Heart right ventricle (tissue), 16 donors: ENCODE measurements around the gene OLA1. TPM values are rescaled to one million over a fixed set of nuclear protein-coding genes. Genes with fewer than 3 reads are reported as not detected.
A peak's percentile ranks its signal among the peaks of the same experiment; 100 is the strongest.

ENCODE experiments used
- ATAC-seq, 8 donors: fragments of 200-7000 bp; cut with Tn5 transposase; one replicate each; pipeline ENCODE4 v1.9.1; 2020; ENCODE audit warnings: mild to moderate bottlenecking in 8 of 8, moderate library complexity in 8 of 8, moderate number of reproducible peaks in 1 of 8
- DNase-seq, 2 donors: peaks; one replicate each; pipeline ENCODE4 v3.0.0-alpha.2; 2020
- H3K27ac ChIP-seq, 10 donors: fragments of 200-600 bp; sonication (generic) in 2 of 10; one replicate each; pipeline versions ENCODE4 v1.5.0 to v1.8.0; 2020 to 2022; ENCODE audit warnings: mild to moderate bottlenecking in 3 of 10
- H3K27me3 ChIP-seq, 7 donors: fragments of 200-600 bp; one replicate each; pipeline ENCODE4 v1.8.0; 2021 to 2022; ENCODE audit warnings: mild to moderate bottlenecking in 2 of 7
- H3K36me3 ChIP-seq, 9 donors: fragments of 200-600 bp; sonication (generic) in 1 of 9; one replicate each; pipeline versions ENCODE4 v1.5.0 to v1.8.0; 2020 to 2022; ENCODE audit warnings: mild to moderate bottlenecking in 2 of 9
- H3K4me1 ChIP-seq, 9 donors: fragments of 200-600 bp; sonication (generic) in 1 of 9; one replicate each; pipeline versions ENCODE4 v1.5.0 to v1.8.0; 2020 to 2022; ENCODE audit warnings: mild to moderate bottlenecking in 4 of 9
- H3K4me3 ChIP-seq, 10 donors: fragments of 200-600 bp; sonication (generic) in 2 of 10; one replicate each; pipeline versions ENCODE4 v1.5.0 to v1.8.0; 2020 to 2022; ENCODE audit warnings: mild to moderate bottlenecking in 7 of 10, moderate library complexity in 2 of 10
- H3K9me3 ChIP-seq, 11 donors: fragments of 200-600 bp in 10 of 11; sonication (generic) in 2 of 11; one replicate each; pipeline versions ENCODE4 v1.5.0 to v1.8.0; 2013 to 2022; ENCODE audit warnings: mild to moderate bottlenecking in 2 of 11, control low read depth in 1 of 11, moderate library complexity in 1 of 11
- CTCF ChIP-seq, 9 donors: fragments of 200-600 bp; sonication (generic) in 2 of 9; IDR thresholded peaks; one replicate each; pipeline versions ENCODE4 v1.5.0 to v1.8.0; 2021 to 2022; ENCODE audit warnings: antibody characterized with exemption in 9 of 9, mild to moderate bottlenecking in 5 of 9, moderate library complexity in 1 of 9
- WGBS, 2 donors: extraction: QIAGEN DNeasy Blood & Tissue Kit; methylation state at CpG; one replicate each; pipeline ENCODE4 v1.1.7; 2013; ENCODE audit warnings: inconsistent platforms in 1 of 2; 5-methylcytosine and 5-hydroxymethylcytosine counted together
- intact Hi-C, 10 donors: fragments of 100-400 bp; cut with DNase I; formaldehyde crosslinking; loops; one replicate each; pipeline versions ENCODE4 v1.11.1 to v1.14.2; 2022
- polyA plus RNA-seq, 2 donors: library from polyadenylated mRNA; stranded (reverse); fragments of 200-250 nt; gene quantifications; one replicate each; pipeline ENCODE4 v1.2.3, GENCODE V29; 2013
- total RNA-seq, 10 donors: library from RNA; stranded (reverse); fragmentation: NEBNext Ultra II Directional in 3 of 10; extraction: Animal tissue kit (Norgen Biotek cat#: 25700) in 3 of 10; gene quantifications; one replicate each; pipeline versions ENCODE4 v1.2.1 to v1.2.4, GENCODE V29; 2021 to 2023
- donor health status: Arrhythmogenic right ventricular cardiomyopathy.
- donor health status: ischemic (EF 13 %, LVEDD 7.1; RV severe dilation, severe dysfunction).
- donor health status: healthy with polysubstance abuse.
- donor health status: DM: no; HTN: yes; CAD: no.
- donor health status: DM: no; HTN: no; CAD: no.
- donor health status: ischemic (EF 25% LVEDD 6.9; RV normal size, moderate dysfunction).
- donor health status: ischemic (EF 25% LVEDD 5.7; RV mildly dilated, moderate dysfunction).
- donor health status: healthy.
- donor health status: DM: yes; HTN: yes; CAD: no.
- donor health status: Ischemic cardiomyopathy.
- donor health status: ischemic (EF 35%, LVEDD 5.7; RV mildly dilated, moderate dysfunction).
- donor health status: nonischemic (EF 11% LVEDD 7.7; RV severe dilation, severe dysfunction).
- donor health status: DM: yes; HTN: yes; CAD: no.
- donor health status: PGD.
- donor health status: ischemic (EF 29% LVEDD 5.4; RV normal size, mild dysfunction).
- donor health status: nonischemic (EF 23%, LVEDD 6.1; RV moderate dilation, normal function).

Gene OLA1
- total and polyA plus RNA-seq, 12 donors = 23.7 to 85.2 (median 73.3) TPM

DNA sequence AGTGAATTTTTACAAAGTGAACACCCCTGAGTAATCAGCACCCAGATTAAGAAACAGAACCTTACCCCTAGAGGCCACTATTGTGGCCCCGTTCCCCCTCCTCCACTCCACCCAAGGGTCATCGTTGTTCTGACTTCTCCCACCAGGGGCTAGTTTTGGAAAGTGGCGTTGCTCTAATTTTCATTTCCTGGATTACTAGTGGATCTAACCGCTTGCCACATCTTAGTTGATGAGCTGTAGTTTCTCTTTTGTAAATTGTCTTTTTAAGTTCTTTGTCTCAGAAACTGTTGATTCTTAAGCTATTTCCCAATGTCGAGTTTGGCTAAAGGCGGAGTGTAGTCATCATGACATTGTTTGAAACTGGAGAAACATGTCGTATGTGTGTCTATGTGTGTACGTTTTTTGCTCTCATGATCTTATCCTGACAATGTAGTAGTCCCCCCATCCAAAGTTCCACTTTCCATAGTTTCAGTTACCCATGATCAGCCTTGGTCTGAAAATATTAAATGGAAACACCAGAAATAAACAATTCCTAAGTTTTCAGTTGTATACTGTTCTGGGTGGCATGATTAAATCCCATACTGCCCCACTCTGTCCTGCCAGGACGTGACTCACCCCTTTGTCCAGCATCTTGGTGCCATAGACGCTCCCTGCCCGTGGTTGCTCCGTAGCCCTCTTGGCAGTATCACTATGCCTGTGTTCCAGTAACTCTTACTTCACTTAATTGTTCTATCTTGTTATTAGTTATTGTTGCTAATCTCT is 212.2 kb downstream of the OLA1 start:
- H3K4me3 ChIP-seq = peak overlapping the region in 5 of 10 donors; percentile 4 to 23 (median 13)
- H3K9me3 ChIP-seq = no peaks in the 10 kb centered on the region
- peak in 1 of 2 donors; percentile 34 for DNase-seq
- peak in 6 of 9 donors; percentile 12 to 48 (median 26) for TF ChIP-seq CTCF (IDR thresholded peaks at IDR 0.05)
- ATAC-seq = peak in 5 of 8 donors; percentile 14 to 75 (median 57)
- peaks cover 10 to 71% (median 41%) of the 10 kb centered on the region in 9 donors for H3K4me1 ChIP-seq
- H3K27me3 ChIP-seq = no peaks in the 10 kb centered on the region
- intact Hi-C loops = loop anchor here in 7 of 10 donors (5.0 to 10.0 kb wide), 6 partner anchors 44 to 271 kb away; partner anchors contain the start of gene SP3 (in 3 of the 7)
- peak overlapping the region in 8 of 10 donors; percentile 1 to 70 (median 36) for H3K27ac ChIP-seq
- 60 to 65% methylated on average over 12 of the region's 12 CpGs for WGBS, 2 donors
- H3K36me3 ChIP-seq = no peaks in the 10 kb centered on the region

DNA sequence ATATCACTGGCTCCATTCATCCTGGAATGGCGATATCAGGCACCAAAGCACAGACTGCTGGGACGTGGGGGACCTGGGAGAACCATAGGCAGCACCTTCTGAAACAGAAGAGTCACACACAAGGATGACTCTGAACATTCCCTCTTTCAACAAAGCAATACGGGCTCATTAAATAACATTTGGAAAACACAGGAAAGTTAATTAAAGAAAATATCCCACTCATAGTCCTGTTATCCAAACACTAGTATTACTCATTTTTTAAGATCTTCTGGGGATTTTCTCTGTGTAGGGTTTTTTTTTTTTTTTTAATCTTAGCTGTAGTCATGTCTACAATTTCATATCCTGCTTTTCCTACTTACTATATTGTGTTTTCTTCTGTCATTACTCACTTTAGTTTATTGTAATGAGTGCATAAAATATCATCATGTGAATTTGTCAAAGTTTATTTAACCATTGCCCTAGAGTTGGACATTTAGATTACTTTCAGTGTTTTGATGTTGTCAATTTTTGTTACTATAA is 213.2 kb downstream of the OLA1 start:
- no peaks in the 10 kb centered on the region for H3K9me3 ChIP-seq
- no peaks in the 10 kb centered on the region for H3K27me3 ChIP-seq
- no peak overlapping the region for H3K4me3 ChIP-seq
- intact Hi-C loops = loop anchor here in 7 of 10 donors (5.0 to 10.0 kb wide), 6 partner anchors 43 to 270 kb away; partner anchors contain the start of gene SP3 (in 3 of the 7)
- no peak for TF ChIP-seq CTCF (IDR thresholded peaks at IDR 0.05)
- H3K27ac ChIP-seq = peak overlapping the region in 1 of 10 donors; percentile 70
- no peak for ATAC-seq
- no peak for DNase-seq
- H3K36me3 ChIP-seq = no peaks in the 10 kb centered on the region
- WGBS, 2 donors = 78 to 83% methylated on average over 3 of the region's 3 CpGs
- H3K4me1 ChIP-seq = peaks cover 10 to 76% (median 37%) of the 10 kb centered on the region in 9 donors

GRCh38 chr2:174033163-174033550 is 215.2 kb downstream of the OLA1 start:
- TF ChIP-seq CTCF (IDR thresholded peaks at IDR 0.05) = no peak
- Histone ChIP-seq H3K36me3 (no peaks in the 10 kb centered on the region), H3K4me1 (peaks cover 9 to 63% (median 27%) of the 10 kb centered on the region in 9 donors), H3K27me3 (no peaks in the 10 kb centered on the region), H3K9me3 (no peaks in the 10 kb centered on the region), H3K27ac (peak overlapping the region in 1 of 10 donors; percentile 75), H3K4me3 (no peak overlapping the region)
- intact Hi-C loops = loop anchor here in 3 of 10 donors (10.0 kb wide), 3 partner anchors 68 to 268 kb away; partner anchors contain the start of gene SP3 (in 1 of the 3)
- 97 to 98% methylated on average over 2 of the region's 2 CpGs for WGBS, 2 donors
- ATAC-seq (no peak), DNase-seq (no peak)

- peak overlapping the region in 1 of 10 donors; percentile 75 for H3K27ac ChIP-seq
Observed at GRCh38 chr2:174031226-174031625, 217.1 kb downstream of the OLA1 start.

More at GRCh38 chr2:174031226-174031625, 217.1 kb downstream of the OLA1 start:
- intact Hi-C loops = loop anchor here in 3 of 10 donors (10.0 kb wide), 3 partner anchors 66 to 266 kb away; partner anchors contain the start of gene SP3 (in 1 of the 3)
- H3K4me3 ChIP-seq = no peak overlapping the region
- 79 to 83% methylated on average over 3 of the region's 3 CpGs for WGBS, 2 donors
- H3K4me1 ChIP-seq = peaks cover 0 to 62% (median 24%) of the 10 kb centered on the region in 9 donors
- no peak for ATAC-seq
- no peaks in the 10 kb centered on the region for H3K27me3 ChIP-seq
- no peaks in the 10 kb centered on the region for H3K36me3 ChIP-seq
- TF ChIP-seq CTCF (IDR thresholded peaks at IDR 0.05) = no peak
- no peak for DNase-seq
- no peaks in the 10 kb centered on the region for H3K9me3 ChIP-seq
